Gastrocnemius medialis (tissue), 4 donors: ENCODE data around the gene GRM5.
"Not testable (repeated sequence)": the region's sequence is repeated elsewhere in the genome, so short reads cannot be mapped to it uniquely, and the experiment has no call there.

Experiments used
- POLR2A ChIP-seq, 2 donors: fragments of 450-650 bp; IDR thresholded peaks; one replicate each; pipeline ENCODE4 v1.6.1; 2017; ENCODE audit warnings: antibody characterized with exemption in 2 of 2, mild to moderate bottlenecking in 2 of 2, moderate library complexity in 2 of 2
- TF ChIP-seq, protein P1 (sequence below), 5 experiments: fragments of 450-650 bp in 3 of 5; fragments of 200-600 bp in 2 of 5; sonication (generic) in 2 of 5; IDR thresholded peaks in 4 of 5; conservative IDR thresholded peaks in 1 of 5; 1 replicate in 4 of 5; 2 replicates in 1 of 5; pipeline ENCODE4 v1.5.1; 2016 to 2019; ENCODE audit warnings: antibody characterized with exemption in 5 of 5, mild to moderate bottlenecking in 3 of 5, moderate library complexity in 3 of 5

DNA sequence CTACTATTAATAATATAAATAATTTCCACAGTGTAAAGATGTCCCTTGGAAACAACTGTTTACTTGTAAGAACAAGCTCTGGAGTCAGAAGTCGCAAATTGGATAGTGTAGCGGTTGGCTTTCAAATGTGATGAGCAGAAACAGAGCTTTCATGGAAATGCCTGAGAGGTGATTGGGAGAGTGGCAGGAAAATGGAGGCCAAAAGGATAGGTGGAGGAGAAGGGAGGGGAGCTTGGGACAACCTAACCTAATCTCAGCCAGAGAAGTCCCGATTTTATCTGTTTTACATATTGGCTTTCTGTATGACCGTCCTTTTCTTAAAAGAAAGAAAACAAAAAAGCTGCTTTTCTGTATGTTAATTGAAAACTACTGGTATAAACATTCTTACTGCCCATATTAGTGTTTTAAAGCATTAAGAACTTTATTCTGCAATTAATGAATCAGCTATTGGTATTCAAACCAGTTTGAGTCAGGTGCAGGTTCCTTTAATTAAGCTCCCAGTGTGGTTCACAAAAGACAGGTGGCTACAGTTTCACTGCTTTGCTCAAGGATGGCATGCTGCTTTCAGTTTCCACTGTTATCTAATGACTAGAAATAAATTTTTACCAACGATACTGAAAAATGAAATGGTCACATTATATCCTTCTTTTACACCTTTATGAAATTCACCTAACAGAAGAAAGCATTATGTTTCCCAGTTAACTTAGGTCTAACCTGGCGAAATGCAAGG, 117.8 kb downstream of the GRM5 start:
- TF ChIP-seq, protein P1, sequence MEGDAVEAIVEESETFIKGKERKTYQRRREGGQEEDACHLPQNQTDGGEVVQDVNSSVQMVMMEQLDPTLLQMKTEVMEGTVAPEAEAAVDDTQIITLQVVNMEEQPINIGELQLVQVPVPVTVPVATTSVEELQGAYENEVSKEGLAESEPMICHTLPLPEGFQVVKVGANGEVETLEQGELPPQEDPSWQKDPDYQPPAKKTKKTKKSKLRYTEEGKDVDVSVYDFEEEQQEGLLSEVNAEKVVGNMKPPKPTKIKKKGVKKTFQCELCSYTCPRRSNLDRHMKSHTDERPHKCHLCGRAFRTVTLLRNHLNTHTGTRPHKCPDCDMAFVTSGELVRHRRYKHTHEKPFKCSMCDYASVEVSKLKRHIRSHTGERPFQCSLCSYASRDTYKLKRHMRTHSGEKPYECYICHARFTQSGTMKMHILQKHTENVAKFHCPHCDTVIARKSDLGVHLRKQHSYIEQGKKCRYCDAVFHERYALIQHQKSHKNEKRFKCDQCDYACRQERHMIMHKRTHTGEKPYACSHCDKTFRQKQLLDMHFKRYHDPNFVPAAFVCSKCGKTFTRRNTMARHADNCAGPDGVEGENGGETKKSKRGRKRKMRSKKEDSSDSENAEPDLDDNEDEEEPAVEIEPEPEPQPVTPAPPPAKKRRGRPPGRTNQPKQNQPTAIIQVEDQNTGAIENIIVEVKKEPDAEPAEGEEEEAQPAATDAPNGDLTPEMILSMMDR (IDR thresholded peaks at IDR 0.05 in 4 of 5, conservative IDR thresholded peaks at IDR 0.05 in 1 of 5), result not testable (repeated sequence)
- TF ChIP-seq POLR2A (IDR thresholded peaks at IDR 0.05), result not testable (repeated sequence)
